HepG2 (cell line): ENCODE data around the gene HEXIM1. TPM values are rescaled to one million over a fixed set of nuclear protein-coding genes. Genes with fewer than 3 reads are reported as not detected.

Source experiments
- BORCS8-MEF2B ChIP-seq: sonication (generic); formaldehyde crosslinking; IDR thresholded peaks from 2 replicates; pipeline ENCODE4 v1.8.0; 2022; ENCODE audit warnings: mild to moderate bottlenecking, missing genetic modification reagents
- CHD2 ChIP-seq: IDR thresholded peaks from 2 replicates; pipeline ENCODE4 v1.6.1; 2011; ENCODE audit warnings: low read depth, low read length, improper control_type of control experiment
- ESRRA ChIP-seq: sonication (generic); formaldehyde crosslinking; IDR thresholded peaks from 2 replicates; pipeline ENCODE4 v1.5.1; 2020; ENCODE audit warnings: mild to moderate bottlenecking, low read depth, missing genetic modification reagents
- FOXK1 ChIP-seq: sonication (generic); formaldehyde crosslinking; IDR thresholded peaks from 2 replicates; pipeline ENCODE4 v1.4.0; 2020; ENCODE audit warnings: low read depth, missing genetic modification reagents, borderline replicate concordance
- GTF2F1 ChIP-seq: fragments of 150-350 bp; IDR thresholded peaks from 2 replicates; pipeline ENCODE4 v1.6.1; 2014; ENCODE audit warnings: low read length
- GTF3A ChIP-seq: sonication (generic); formaldehyde crosslinking; conservative IDR thresholded peaks from 2 replicates; pipeline ENCODE4 v1.4.0; 2020; ENCODE audit warnings: mild to moderate bottlenecking, missing genetic modification reagents
- HNF1A ChIP-seq, 2 experiments: sonication (generic) in 1 of 2; formaldehyde crosslinking in 1 of 2; IDR thresholded peaks; 2 replicates each; pipeline versions ENCODE4 v1.4.0 to v1.6.1; 2016 to 2020; ENCODE audit warnings: borderline replicate concordance in 1 of 2, low read depth in 1 of 2, mild to moderate bottlenecking in 1 of 2, missing genetic modification reagents in 1 of 2
- KLF13 ChIP-seq: sonication (generic); formaldehyde crosslinking; IDR thresholded peaks from 2 replicates; pipeline ENCODE4 v1.4.0; 2020; ENCODE audit warnings: mild to moderate bottlenecking, missing genetic modification reagents
- MEF2D ChIP-seq: sonication (generic); formaldehyde crosslinking; IDR thresholded peaks from 2 replicates; pipeline ENCODE4 v1.5.1; 2020; ENCODE audit warnings: mild to moderate bottlenecking, missing genetic modification reagents
- NFKB2 ChIP-seq: sonication (generic); formaldehyde crosslinking; IDR thresholded peaks from 2 replicates; pipeline ENCODE4 v1.4.0; 2020; ENCODE audit warnings: missing genetic modification reagents, borderline replicate concordance
- POGZ ChIP-seq: sonication (generic); formaldehyde crosslinking; IDR thresholded peaks from 2 replicates; pipeline ENCODE4 v1.4.0; 2020; ENCODE audit warnings: mild to moderate bottlenecking, missing genetic modification reagents
- RARA ChIP-seq: IDR thresholded peaks from 2 replicates; pipeline ENCODE4 v1.6.1; 2016; ENCODE audit warnings: missing genetic modification reagents, missing compliant biosample characterization
- RFX1 ChIP-seq: fragments of 450-650 bp; IDR thresholded peaks from 2 replicates; pipeline ENCODE4 v1.6.1; 2017
- SAP130 ChIP-seq: IDR thresholded peaks from 2 replicates; pipeline ENCODE4 v1.6.1; 2016; ENCODE audit warnings: low read depth
- TMF1 ChIP-seq: sonication (generic); formaldehyde crosslinking; IDR thresholded peaks from 2 replicates; pipeline ENCODE4 v1.8.1; 2022; ENCODE audit warnings: low read depth, missing genetic modification reagents
- XRCC5 ChIP-seq: fragments of 200-400 bp; formaldehyde crosslinking; optimal IDR thresholded peaks from 2 replicates; pipeline ENCODE3; 2017; ENCODE audit warnings: mild to moderate bottlenecking, low read length
- ZNF20 ChIP-seq: sonication (generic); formaldehyde crosslinking; IDR thresholded peaks from 2 replicates; pipeline ENCODE4 v1.4.0; 2020; ENCODE audit warnings: mild to moderate bottlenecking, moderate library complexity, missing genetic modification reagents
- ZNF446 ChIP-seq: sonication (generic); formaldehyde crosslinking; IDR thresholded peaks from 2 replicates; pipeline ENCODE4 v1.5.0; 2020; ENCODE audit warnings: mild to moderate bottlenecking, missing genetic modification reagents
- ZNF720 ChIP-seq: sonication (generic); formaldehyde crosslinking; IDR thresholded peaks from 2 replicates; pipeline ENCODE4 v1.4.0; 2020; ENCODE audit warnings: missing genetic modification reagents
- ZNF766 ChIP-seq: sonication (generic); formaldehyde crosslinking; IDR thresholded peaks from 2 replicates; pipeline ENCODE4 v1.5.0; 2020; ENCODE audit warnings: missing genetic modification reagents, borderline replicate concordance
- ZSCAN31 ChIP-seq: sonication (generic); formaldehyde crosslinking; IDR thresholded peaks from 2 replicates; pipeline ENCODE4 v1.5.0; 2020; ENCODE audit warnings: low read depth, mild to moderate bottlenecking, missing genetic modification reagents
- polyA plus RNA-seq, 8 experiments: library from polyadenylated mRNA; depleted of rRNA in 3 of 8; stranded (reverse) in 7 of 8; unstranded in 1 of 8; fragments of >200 nt; fragmentation: Illumina TruSeq in 4 of 8; extraction: Trizol in 4 of 8; gene quantifications; 2 replicates each; pipeline versions ENCODE4 v1.2.1 to v1.2.3, GENCODE V29; 2011 to 2016; ENCODE audit warnings: low read depth in 4 of 8, missing spikeins in 1 of 8, mixed read lengths in 1 of 8; ENCODE audit not compliant: insufficient read depth in 1 of 8
- total RNA-seq, 5 experiments: library from RNA; depleted of rRNA; stranded (reverse); fragments of >200 nt; fragmentation: Illumina TruSeq; extraction: Trizol; gene quantifications; 2 replicates each; pipeline ENCODE4 v1.2.3, GENCODE V29; 2016; ENCODE audit warnings: low read depth in 1 of 5
- TF ChIP-seq, protein P1 (sequence below): sonication (generic); formaldehyde crosslinking; IDR thresholded peaks from 2 replicates; pipeline ENCODE4 v1.4.0; 2020; ENCODE audit warnings: missing genetic modification reagents, mild to moderate bottlenecking, borderline replicate concordance

The HEXIM1 gene
- total and polyA plus RNA-seq, 2 of the 13 experiments (the other 11 are each of a cell fraction or from before 2014, with no cell fraction given), result 10.5 to 16.6 TPM

DNA sequence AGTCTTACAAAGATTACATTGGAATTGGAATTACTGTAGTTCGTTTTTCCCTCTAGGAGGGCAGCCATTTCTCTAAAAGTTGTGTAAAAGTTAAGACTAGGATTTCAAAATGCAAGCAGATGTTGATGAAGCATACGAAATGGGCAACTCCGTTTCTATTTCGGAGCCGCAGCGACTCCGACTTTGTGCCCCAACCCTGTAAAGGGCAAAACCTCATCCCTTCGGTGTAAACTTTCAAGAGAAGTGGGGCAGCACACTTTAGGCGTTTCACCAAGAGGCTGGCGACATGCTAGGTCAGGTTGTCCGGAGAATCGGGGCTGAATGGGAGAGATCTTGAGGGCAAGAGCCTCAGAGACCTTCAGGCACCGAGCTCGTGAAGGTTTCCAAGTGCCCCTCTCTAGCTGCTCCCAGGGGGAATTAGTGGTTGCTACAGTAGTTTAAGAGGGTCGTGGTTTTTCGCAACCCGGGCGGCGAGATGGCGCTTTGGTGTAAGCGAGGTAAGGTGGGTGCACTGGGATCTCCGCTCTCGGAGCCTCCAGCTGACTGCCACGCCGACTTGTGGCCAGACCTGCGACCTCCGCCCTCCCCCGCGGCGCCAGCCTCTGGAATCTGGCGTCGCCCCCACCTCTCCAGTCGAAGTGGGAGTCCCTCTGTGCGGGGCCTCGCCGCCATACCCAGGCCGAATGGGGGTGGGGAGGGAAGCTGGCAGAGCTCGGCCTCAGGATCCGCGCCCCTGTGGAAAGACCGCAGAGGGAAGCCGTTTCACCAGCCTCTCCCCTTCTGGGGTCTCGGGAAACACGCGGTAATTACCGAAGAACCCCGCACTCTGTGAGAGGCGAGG is 12.4 kb downstream of the HEXIM1 start (continued):
- TF ChIP-seq HNF1A (IDR thresholded peaks at IDR 0.05; ENCODE audit: low read depth) (no peak), HNF1A (CRISPR knock-in tag; IDR thresholded peaks at IDR 0.05; ENCODE audit: borderline replicate concordance) (peak; percentile 59; the same call in 1 of the 2 replicates), MEF2D (CRISPR knock-in tag) (peak; percentile 73; the same call in 1 of the 2 replicates), RFX1 (no peak), FOXK1 (peak; percentile 8; the same call in 1 of the 2 replicates), TMF1 (CRISPR knock-in tag) (no peak), ZNF720 (CRISPR knock-in tag) (no peak), ZNF20 (CRISPR knock-in tag) (peak; percentile 80; the same call in 1 of the 2 replicates), ZNF766 (peak; percentile 89; the same call in 1 of the 2 replicates), GTF3A (CRISPR knock-in tag) (peak; percentile 71; the same call in 1 of the 2 replicates), CHD2 (peak; percentile 74), ESRRA (CRISPR knock-in tag) (no peak; the same call in 1 of the 2 replicates), ZSCAN31 (peak; percentile 57; the same call in 1 of the 2 replicates), SAP130 (CRISPR knock-in tag) (no peak; the same call in none of the 2 replicates), GTF2F1 (0 out of 2 replicates have a peak, but pooled peaks have one; percentile 10), BORCS8-MEF2B (0 out of 2 replicates have a peak, but pooled peaks have one; percentile 11), ZNF446 (CRISPR knock-in tag) (peak; percentile 93; the same call in 1 of the 2 replicates), POGZ (CRISPR knock-in tag) (no peak; the same call in 1 of the 2 replicates), NFKB2 (CRISPR knock-in tag) (peak; percentile 97), RARA (CRISPR knock-in tag) (peak; percentile 45; the same call in 1 of the 2 replicates), KLF13 (peak; percentile 34; the same call in 1 of the 2 replicates), XRCC5 (peak; percentile 48)
- TF ChIP-seq, protein P1, sequence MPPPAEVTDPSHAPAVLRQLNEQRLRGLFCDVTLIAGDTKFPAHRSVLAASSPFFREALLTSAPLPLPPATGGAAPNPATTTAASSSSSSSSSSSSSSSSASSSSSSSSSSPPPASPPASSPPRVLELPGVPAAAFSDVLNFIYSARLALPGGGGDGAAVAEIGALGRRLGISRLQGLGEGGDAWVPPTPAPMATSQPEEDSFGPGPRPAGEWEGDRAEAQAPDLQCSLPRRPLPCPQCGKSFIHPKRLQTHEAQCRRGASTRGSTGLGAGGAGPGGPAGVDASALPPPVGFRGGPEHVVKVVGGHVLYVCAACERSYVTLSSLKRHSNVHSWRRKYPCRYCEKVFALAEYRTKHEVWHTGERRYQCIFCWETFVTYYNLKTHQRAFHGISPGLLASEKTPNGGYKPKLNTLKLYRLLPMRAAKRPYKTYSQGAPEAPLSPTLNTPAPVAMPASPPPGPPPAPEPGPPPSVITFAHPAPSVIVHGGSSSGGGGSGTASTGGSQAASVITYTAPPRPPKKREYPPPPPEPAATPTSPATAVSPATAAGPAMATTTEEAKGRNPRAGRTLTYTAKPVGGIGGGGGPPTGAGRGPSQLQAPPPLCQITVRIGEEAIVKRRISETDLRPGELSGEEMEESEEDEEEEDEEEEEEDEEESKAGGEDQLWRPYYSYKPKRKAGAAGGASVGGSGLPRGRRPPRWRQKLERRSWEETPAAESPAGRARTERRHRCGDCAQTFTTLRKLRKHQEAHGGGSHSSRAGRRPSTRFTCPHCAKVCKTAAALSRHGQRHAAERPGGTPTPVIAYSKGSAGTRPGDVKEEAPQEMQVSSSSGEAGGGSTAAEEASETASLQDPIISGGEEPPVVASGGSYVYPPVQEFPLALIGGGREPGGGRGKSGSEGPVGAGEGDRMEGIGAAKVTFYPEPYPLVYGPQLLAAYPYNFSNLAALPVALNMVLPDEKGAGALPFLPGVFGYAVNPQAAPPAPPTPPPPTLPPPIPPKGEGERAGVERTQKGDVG, result peak; percentile 87; the same call in 1 of the 2 replicates
